HCT116 (cell line): ENCODE data around the gene TSSK6.

Source experiments
- EZH2 ChIP-seq: fragments of 200-600 bp; sonication (generic); IDR thresholded peaks from 2 replicates; pipeline ENCODE4 v1.6.1; 2017; ENCODE audit warnings: antibody characterized with exemption, mixed run types
- SIN3A ChIP-seq: IDR thresholded peaks from 2 replicates; pipeline ENCODE4 v1.6.1; 2012; ENCODE audit warnings: low read depth

DNA sequence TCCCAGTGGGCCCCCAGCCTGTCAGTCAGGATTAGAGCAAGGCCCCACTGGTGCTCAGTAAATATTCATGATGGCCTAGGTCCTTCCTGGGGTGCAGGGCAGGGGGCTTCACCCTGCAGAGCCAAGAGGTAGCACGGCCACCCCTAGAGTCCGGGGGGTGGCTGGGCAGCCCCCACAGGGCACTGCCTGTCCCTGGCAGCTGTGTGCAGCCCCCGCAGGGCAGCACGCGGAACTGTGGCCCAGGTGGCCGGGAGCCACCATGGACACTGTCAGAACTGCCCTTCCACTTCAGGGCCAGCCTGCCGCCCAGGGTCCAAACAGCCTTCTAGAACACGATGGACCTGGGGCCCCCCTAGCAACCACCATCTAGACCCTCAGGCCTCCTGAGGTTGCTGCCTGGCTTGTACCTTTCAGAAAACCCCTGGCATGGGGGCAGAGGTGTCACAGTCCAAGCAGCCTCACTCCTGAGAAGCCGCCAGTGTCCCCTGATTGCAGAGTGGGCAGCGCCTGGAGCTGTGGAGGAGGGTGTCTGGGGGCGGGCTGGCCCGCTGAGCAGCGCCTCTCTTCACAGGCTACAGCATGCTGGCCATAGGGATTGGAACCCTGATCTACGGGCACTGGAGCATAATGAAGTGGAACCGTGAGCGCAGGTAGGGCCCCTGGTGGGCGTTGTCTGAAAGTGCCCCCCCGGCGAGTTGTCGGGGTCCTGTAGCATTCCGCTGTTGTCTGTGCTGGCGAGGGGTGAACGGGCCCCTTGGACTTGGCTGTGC lies 10.4 kb upstream of the TSSK6 start:
- TF ChIP-seq EZH2 = no peak
- TF ChIP-seq SIN3A = no peak
